Measurements from ENCODE around the gene IQSEC3.
"Not testable (repeated sequence)": the region's sequence is repeated elsewhere in the genome, so short reads cannot be mapped to it uniquely, and the experiment has no call there.

Gene IQSEC3

GRCh38 chr12:66428-66781, at the start of gene IQSEC3:
Gene IQSEC3 (plus strand): TSS chr12:66767. CDS start chr12:66883, 116 bp downstream.
- DNase-seq, result not testable (repeated sequence)

DNA sequence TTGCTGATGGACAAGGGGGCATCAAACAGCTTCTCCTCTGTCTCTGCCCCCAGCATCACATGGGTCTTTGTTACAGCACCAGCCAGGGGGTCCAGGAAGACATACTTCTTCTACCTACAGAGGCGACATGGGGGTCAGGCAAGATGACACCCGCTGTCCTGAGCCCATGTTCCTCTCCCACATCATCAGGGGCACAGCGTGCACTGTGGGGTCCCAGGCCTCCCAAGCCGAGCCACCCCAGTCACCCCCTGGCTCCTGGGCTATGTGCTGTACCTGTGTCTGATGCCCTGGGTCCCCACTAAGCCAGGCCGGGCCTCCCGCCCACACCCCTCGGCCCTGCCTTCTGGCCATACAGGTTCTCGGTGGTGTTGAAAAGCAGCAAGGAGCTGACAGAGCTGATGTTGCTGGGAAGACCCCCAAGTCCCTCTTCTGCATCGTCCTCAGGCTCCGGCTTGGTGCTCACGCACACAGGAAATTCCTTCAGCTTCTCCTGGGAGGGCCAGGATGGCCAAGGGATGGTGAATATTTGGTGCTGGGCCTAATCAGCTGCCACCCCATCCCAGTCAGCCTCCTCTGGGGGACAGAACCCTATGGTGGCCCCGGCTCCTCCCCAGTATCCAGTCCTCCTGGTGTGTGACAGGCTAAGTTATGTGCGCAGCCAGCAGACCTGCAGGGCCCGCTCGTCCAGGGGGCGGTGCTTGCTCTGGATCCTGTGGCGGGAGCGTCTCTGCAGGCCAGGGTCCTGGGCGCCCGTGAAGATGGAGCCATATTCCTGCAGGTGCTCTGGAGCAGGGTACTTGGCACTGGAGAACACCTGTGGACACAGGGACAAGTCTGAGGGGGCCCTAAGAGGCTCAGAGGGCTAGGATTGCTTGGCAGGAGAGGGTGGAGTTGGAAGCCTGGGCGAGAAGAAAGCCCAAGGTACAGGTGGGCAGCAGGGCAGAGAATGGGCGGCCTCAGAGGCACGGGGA, 48.9 kb upstream of the IQSEC3 start:
- DNase-seq, result not testable (repeated sequence)

DNA sequence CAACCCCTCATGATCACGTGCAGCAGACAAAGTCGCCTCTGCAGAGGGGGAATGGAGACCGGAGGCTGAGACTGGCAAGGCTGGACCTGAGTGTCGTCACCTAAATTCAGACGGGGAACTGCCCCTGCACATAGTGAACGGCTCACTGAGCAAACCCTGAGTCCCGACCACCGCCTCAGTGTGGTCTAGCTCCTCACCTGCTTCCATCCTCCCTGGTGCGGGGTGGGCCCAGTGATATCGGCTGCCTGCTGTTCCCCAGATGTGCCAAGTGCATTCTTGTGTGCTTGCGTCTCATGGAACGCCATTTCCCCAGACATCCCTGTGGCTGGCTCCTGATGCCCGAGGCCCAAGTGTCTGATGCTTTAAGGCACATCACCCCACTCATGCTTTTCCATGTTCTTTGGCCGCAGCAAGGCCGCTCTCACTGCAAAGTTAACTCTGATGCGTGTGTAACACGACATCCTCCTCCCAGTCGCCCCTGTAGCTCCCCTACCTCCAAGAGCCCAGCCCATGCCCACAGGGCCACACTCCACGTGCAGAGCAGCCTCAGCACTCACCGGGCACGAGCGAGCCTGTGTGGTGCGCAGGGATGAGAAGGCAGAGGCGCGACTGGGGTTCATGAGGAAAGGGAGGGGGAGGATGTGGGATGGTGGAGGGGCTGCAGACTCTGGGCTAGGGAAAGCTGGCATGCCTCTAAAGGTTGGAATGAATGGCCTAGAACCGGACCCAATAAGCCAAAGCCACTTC, 47.6 kb upstream of the IQSEC3 start:
- DNase-seq, result not testable (repeated sequence)

DNA sequence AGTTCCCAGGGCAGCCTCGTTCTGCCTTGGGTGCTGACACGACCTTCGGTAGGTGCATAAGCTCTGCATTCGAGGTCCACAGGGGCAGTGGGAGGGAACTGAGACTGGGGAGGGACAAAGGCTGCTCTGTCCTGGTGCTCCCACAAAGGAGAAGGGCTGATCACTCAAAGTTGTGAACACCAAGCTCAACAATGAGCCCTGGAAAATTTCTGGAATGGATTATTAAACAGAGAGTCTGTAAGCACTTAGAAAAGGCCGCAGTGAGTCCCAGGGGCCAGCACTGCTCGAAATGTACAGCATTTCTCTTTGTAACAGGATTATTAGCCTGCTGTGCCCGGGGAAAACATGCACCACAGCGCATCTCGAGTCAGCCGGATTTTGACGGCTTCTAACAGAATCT, 46.7 kb upstream of the IQSEC3 start:
- DNase-seq, result not testable (repeated sequence)

- DNase-seq, result no peak
Observed at GRCh38 chr12:20757-21156, 45.8 kb upstream of the IQSEC3 start.

- no peak for DNase-seq
Observed at GRCh38 chr12:21301-22189, 45.0 kb upstream of the IQSEC3 start.

- DNase-seq, result no peak
Observed at GRCh38 chr12:22190-22529, 44.4 kb upstream of the IQSEC3 start.

- DNase-seq, result no peak
Observed at GRCh38 chr12:22530-23201, 43.9 kb upstream of the IQSEC3 start.

DNA sequence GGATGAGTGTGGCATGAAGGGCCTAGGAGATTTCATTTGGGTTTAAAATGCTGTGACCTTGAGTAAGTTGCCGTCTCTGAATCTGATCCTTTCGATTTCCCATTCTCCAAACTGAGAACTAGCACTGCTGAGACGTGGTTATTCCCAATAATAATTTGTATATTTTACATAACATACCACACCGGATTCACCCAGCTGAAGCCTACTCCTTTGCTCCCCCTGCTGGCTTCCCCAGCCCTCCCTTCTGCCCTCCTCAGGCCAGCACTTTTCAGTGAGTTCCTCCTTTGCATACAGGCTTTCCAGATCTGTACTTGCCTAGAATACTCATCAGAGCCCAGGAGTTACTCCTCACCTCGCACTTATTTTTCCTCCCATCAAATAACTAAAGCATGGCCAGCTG, 38.7 kb upstream of the IQSEC3 start:
- DNase-seq, result not testable (repeated sequence)

GRCh38 chr12:38775-39174, 27.8 kb upstream of the IQSEC3 start:
- DNase-seq, result not testable (repeated sequence)

- not testable (repeated sequence) for DNase-seq
Observed at GRCh38 chr12:39555-40265, 26.9 kb upstream of the IQSEC3 start.

DNA sequence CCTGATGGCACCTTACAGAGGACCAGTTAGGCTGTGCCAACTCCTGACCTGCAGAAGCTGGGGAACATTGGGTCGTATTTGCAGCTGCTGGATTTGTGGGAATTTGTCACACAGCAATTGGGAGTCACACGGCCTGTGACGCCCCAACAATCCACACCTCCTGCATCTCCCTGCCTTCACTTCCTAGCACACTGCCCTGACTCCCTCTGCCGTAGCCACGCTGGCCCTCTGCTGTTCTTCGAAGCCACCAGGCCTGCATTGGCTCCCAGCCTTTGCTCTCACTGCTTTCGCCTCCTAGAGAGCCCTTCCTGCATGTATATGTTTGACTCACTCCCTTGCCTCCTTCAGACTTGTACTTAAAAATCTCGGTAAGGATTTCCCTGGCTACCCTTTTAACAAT, 22.2 kb upstream of the IQSEC3 start:
- not testable (repeated sequence) for DNase-seq

DNA sequence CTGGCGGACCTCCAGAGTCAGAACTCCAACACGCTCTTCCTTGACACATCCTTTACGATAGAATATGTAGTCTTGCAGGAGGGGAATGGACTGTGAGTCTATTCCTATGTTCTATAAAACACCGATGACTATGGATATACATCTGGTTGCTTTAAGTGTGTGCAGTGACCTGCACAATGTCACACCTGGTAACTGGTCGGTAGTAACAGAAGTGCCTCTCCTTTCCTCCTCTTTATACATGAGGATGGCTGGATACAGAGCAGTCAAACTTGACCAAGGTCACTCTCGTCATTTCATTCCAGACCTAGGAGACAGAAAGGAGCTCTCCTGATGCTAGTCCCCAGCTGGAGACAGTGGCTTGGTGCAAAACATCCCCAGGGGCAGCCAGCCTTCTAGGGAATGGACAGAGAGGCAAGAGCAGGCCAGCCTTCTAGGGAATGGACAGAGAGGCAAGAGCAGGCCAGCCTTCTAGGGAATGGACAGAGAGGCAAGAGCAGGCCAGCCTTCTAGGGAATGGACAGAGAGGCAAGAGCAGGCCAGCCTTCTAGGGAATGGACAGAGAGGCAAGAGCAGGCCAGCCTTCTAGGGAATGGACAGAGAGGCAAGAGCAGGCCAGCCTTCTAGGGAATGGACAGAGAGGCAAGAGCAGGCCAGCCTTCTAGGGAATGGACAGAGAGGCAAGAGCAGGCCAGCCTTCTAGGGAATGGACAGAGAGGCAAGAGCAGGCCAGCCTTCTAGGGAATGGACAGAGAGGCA, 21.2 kb upstream of the IQSEC3 start:
- DNase-seq, result not testable (repeated sequence)

DNA sequence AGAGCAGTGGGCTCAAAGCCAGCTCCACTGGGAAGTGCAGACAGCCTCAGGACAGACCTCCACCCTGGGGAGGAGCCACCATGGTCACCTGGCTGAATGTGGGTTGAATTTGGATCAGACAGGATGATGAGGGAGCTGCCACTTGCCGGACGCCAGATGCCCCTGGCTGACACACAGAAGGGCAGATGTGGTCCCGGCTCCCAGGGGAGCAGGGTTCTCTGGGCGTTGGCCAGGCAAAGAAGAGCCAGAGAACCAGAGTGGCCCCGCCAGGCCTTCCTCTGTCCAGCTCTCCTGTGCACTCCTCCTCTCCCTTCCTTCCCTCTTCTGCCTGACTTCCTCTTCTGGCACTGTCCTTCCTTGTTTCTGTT, 20.6 kb upstream of the IQSEC3 start:
- DNase-seq, result not testable (repeated sequence)

- DNase-seq, result not testable (repeated sequence)
Observed at GRCh38 chr12:46542-46941, 20.0 kb upstream of the IQSEC3 start.

DNA sequence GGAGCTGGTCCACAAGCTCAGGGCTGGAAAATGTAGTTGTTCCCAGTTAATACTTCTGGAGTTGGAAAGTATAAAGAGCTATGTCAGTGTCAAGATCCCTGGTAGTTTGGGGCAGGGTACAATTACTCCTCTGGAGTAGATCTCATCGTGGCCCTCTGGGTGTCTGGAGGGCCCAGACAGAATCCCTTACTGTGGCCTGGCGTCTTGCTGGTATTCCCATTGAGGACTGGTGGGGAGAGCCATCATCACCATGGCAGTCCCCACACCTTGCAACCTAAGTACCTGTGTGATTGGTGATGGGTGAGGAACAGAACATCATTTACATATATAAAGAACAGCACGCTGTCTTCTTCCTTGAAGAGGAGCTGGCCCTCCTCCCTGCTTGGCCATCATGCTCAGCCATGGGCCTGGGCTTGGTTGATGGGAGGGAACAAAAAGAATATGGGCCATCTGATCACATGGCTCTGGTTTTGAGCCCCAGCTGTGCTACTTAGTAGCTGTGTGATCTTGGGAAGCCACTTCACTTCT, 18.8 kb upstream of the IQSEC3 start:
- DNase-seq, result not testable (repeated sequence)

DNA sequence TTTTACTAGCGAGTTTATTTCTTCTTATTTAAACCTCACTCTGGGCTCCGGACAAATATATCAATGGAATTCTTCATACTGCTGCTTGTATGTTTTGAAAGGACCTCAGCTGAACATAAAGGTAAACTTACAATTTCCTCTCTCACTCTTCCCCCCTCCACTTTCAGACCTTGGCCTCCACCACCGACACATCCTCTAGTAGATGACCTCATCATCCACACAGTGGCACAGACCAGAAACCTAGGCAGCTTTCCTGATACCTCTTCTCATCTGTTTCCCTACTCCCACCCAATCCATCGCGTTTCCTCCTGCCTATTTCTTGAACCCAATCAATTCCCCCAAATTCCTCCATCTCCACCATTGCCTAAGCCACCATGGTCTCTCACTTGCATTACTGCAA, 17.4 kb upstream of the IQSEC3 start:
- not testable (repeated sequence) for DNase-seq

- DNase-seq, result not testable (repeated sequence)
Observed at GRCh38 chr12:51087-51486, 15.5 kb upstream of the IQSEC3 start.

DNA sequence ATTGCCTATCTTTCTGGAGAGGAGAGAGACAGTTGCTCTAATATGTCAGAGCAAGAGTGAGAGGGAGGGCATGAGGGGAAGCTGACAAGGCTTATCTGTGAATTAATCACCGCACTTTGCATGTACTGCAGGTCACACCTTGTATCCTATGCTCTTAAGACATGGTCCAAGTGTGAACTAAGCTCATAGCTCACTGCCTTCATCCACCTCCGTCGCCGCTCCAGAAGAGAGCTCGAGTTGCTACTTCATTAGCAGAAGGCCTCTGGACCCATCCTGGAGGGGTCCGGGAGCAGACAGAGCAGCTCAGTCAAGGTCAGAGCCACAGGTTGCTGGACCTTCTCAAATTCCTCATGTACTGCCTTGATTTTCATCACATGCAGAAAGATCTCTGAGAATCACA, 14.6 kb upstream of the IQSEC3 start:
- not testable (repeated sequence) for DNase-seq

DNA sequence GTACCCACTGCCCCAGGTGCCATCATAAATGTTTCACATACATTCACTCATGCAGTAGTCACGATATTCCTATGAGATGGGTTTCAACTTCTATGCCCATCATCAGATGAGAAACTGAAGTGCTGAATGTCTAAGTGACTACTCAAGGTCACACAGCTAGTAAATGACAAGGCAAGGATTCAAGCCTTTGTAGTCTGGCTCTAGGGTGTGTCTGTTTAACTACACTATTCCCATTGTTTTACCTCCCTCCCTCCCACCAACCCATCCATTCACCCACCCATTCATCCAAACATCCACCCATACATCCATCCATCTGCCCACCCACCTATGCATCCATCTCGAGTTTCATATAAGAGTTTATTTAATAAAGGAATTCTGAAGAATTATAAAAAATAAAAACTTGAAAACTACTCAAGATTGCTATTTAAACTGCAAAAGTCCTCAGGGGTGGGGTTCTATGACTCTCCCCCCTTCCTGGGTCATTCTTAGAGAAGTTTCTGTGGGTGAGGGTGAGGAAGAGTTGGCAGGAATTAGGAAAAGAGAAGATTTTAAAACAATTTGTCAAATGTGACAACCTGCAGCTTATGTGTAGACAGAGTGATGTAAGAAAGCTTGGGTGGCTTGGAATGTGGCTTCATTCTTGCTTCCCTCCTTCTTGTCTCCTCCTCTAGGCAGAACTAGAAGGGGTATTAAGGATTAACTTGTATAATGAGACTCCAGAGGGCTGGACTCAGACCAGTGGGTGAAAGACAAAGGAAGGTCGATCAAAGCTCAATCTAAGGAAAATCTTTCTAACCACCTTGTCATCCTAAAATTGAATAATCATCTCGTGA, 13.4 kb upstream of the IQSEC3 start:
- DNase-seq, result not testable (repeated sequence)

All from NCI-H510A (cell line).